ENCODE results near the gene SMIM13.

Gene SMIM13

GRCh38 chr6:11121851-11122250 lies 28.2 kb downstream of the SMIM13 start:
- DNase-seq (ENCODE audit: low spot score) = no peak

- no peak for DNase-seq (ENCODE audit: low spot score)
Measured at GRCh38 chr6:11122380-11122779, 28.7 kb downstream of the SMIM13 start.

- DNase-seq (ENCODE audit: low spot score) = no peak
Measured at GRCh38 chr6:11123978-11124377, 30.3 kb downstream of the SMIM13 start.

GRCh38 chr6:11126876-11127275 lies 33.2 kb downstream of the SMIM13 start:
- no peak for DNase-seq (ENCODE audit: low spot score)

GRCh38 chr6:11128608-11129007 lies 35.0 kb downstream of the SMIM13 start:
- DNase-seq (ENCODE audit: low spot score) = peak; percentile 51

GRCh38 chr6:11129908-11130565 lies 36.4 kb downstream of the SMIM13 start:
- no peak for DNase-seq (ENCODE audit: low spot score)

- DNase-seq (ENCODE audit: low spot score) = no peak
Measured at GRCh38 chr6:11130605-11131004, 37.0 kb downstream of the SMIM13 start.

GRCh38 chr6:11132194-11132888 lies 38.7 kb downstream of the SMIM13 start:
- DNase-seq (ENCODE audit: low spot score) = no peak

GRCh38 chr6:11133281-11133680 lies 39.6 kb downstream of the SMIM13 start:
- DNase-seq (ENCODE audit: low spot score) = no peak

- no peak for DNase-seq (ENCODE audit: low spot score)
Measured at GRCh38 chr6:11136809-11137208, 43.2 kb downstream of the SMIM13 start.

- no peak for DNase-seq (ENCODE audit: low spot score)
Measured at GRCh38 chr6:11139051-11139960, 45.7 kb downstream of the SMIM13 start.

- no peak for DNase-seq (ENCODE audit: low spot score)
Measured at GRCh38 chr6:11140056-11140455, 46.4 kb downstream of the SMIM13 start.

- DNase-seq (ENCODE audit: low spot score) = no peak
Measured at GRCh38 chr6:11141295-11141694, 47.7 kb downstream of the SMIM13 start.

GRCh38 chr6:11142296-11143027 lies 48.8 kb downstream of the SMIM13 start:
- no peak for DNase-seq (ENCODE audit: low spot score)

- DNase-seq (ENCODE audit: low spot score) = no peak
Measured at GRCh38 chr6:11143394-11144371, 50.0 kb downstream of the SMIM13 start.

GRCh38 chr6:11144393-11144851 lies 50.8 kb downstream of the SMIM13 start:
- DNase-seq (ENCODE audit: low spot score) = peak; percentile 81

GRCh38 chr6:11146117-11146826 lies 52.6 kb downstream of the SMIM13 start:
- DNase-seq (ENCODE audit: low spot score) = no peak

GRCh38 chr6:11149551-11149950 lies 55.9 kb downstream of the SMIM13 start:
- DNase-seq (ENCODE audit: low spot score) = no peak

GRCh38 chr6:11151488-11151887 lies 57.9 kb downstream of the SMIM13 start:
- no peak for DNase-seq (ENCODE audit: low spot score)

- no peak for DNase-seq (ENCODE audit: low spot score)
Measured at GRCh38 chr6:11152581-11152980, 58.9 kb downstream of the SMIM13 start.

All from globus pallidus (tissue), 1 donor.